Muscle of leg (tissue), 11 donors: ENCODE results near the gene RELCH. TPM values are rescaled to one million over a fixed set of nuclear protein-coding genes. Genes with fewer than 3 reads are reported as not detected.

Source experiments
- DNase-seq: peaks from one replicate; pipeline ENCODE4 v3.0.0; 2013
- H3K27ac ChIP-seq: one replicate; pipeline ENCODE4 v1.5.1; 2013; ENCODE audit warnings: mild to moderate bottlenecking, low read length, control low read depth
- H3K27me3 ChIP-seq: one replicate; pipeline ENCODE4 v1.6.1; 2013; ENCODE audit warnings: low read length; ENCODE audit not compliant: control insufficient read depth, insufficient read depth
- H3K36me3 ChIP-seq: one replicate; pipeline ENCODE4 v1.6.1; 2013; ENCODE audit warnings: low read length; ENCODE audit not compliant: control insufficient read depth, insufficient read depth
- H3K4me1 ChIP-seq: one replicate; pipeline ENCODE4 v1.6.1; 2013; ENCODE audit warnings: low read length; ENCODE audit not compliant: control insufficient read depth, insufficient read depth
- H3K4me3 ChIP-seq: one replicate; pipeline ENCODE4 v1.5.1; 2013; ENCODE audit warnings: low read length, control low read depth
- H3K9me3 ChIP-seq: replicated peaks from 2 replicates; pipeline ENCODE4 v1.6.1; 2013; ENCODE audit warnings: low read depth, low read length; ENCODE audit not compliant: control insufficient read depth
- WGBS: methylation state at CpG from one replicate; pipeline ENCODE4 v1.1.5; 2013; ENCODE audit warnings: missing lambda C conversion rate; ENCODE audit not compliant: insufficient coverage; 5-methylcytosine and 5-hydroxymethylcytosine counted together
- polyA plus RNA-seq, 8 donors: library from polyadenylated mRNA; unstranded; fragments of 120-200 nt; gene quantifications; one replicate each; pipeline versions ENCODE4 v1.2.1 to v1.2.3, GENCODE V29; 2013; ENCODE audit warnings: inconsistent platforms in 1 of 8, low replicate concordance in 1 of 8; ENCODE audit not compliant: insufficient read length in 8 of 8, insufficient read depth in 1 of 8
- total RNA-seq: library from RNA; stranded (reverse); fragments of 120-200 nt; gene quantifications from one replicate; pipeline ENCODE4 v1.2.4, GENCODE V29; 2013

Gene RELCH
- total and polyA plus RNA-seq, 9 donors, result 11.7 to 20.6 (median 14.2) TPM

DNA sequence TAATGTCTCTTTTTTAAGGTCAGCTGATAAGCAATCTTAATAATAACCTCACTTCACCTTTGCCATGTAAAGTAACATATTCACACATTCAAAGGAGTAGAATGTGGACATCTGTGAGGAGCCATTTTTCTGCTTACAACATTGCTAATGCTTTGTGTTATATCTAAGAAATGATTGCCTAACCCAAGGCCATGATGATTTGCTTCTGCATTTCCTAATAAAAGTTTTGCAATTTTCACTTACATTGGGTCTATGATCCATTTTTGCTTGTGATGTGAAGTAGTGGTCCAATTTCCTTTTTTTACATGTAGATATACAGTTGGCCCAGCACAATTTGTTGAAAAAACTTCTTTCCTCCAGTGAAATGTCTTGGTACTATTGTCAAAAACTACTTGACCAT is 22.0 kb downstream of the RELCH start:
- Histone ChIP-seq H3K36me3 (peaks cover 7% of the 10 kb centered on the region), H3K27ac (no peak overlapping the region), H3K27me3 (no peaks in the 10 kb centered on the region), H3K9me3 (no peaks in the 10 kb centered on the region), H3K4me1 (no peaks in the 10 kb centered on the region), H3K4me3 (no peak overlapping the region)
- DNase-seq, result no peak

DNA sequence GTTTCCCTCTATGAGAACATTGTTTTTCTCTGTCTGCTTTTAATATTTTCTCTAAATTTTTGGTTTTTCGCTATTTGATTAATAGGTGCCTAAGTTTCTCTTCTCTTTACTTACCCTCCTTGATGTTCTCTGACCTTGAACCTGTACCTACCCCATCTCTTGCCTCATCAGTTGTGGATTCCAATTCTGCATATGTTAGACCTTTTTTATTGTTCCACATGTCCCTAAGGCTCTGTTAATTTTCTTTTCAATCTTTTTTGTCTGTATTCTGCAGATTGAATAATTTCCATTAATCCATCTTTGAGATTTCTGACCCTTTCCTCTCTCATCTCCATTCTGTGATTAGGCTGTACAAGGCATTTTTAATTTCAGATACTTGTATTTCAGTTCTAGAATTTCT is 23.1 kb downstream of the RELCH start:
- no CpG with 5 or more reads among the region's 1 CpG for WGBS
- Histone ChIP-seq H3K4me3 (no peak overlapping the region), H3K36me3 (peaks cover 13% of the 10 kb centered on the region), H3K27me3 (no peaks in the 10 kb centered on the region), H3K27ac (no peak overlapping the region), H3K4me1 (no peaks in the 10 kb centered on the region), H3K9me3 (no peaks in the 10 kb centered on the region)
- no peak for DNase-seq

DNA sequence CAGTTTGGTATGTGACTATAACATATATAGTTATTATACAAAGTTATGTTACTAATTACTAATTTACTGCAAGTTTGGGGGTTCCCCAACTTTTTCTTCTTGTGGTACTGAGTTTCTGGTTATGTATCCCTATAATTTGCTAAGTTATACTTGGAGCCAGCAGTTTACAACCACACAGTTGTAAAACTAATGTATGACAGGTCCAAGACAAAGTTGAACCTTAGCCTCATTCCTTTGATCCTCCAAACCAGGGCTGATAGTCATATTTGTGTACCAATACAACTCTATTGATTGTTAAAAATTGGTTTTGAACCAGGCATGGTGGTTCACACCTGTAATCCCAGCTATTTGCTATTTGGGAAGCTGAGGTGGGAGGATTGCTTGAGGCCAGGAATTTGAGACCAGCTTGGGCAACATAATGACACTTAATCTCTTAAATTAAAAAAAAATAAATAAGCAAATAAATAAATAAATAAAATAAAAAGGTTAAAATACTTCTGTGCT is 24.3 kb downstream of the RELCH start:
- no peaks in the 10 kb centered on the region for H3K9me3 ChIP-seq
- no peaks in the 10 kb centered on the region for H3K4me1 ChIP-seq
- H3K4me3 ChIP-seq, result no peak overlapping the region
- DNase-seq, result no peak
- H3K27me3 ChIP-seq, result no peaks in the 10 kb centered on the region
- no peak overlapping the region for H3K27ac ChIP-seq
- peaks cover 13% of the 10 kb centered on the region for H3K36me3 ChIP-seq

DNA sequence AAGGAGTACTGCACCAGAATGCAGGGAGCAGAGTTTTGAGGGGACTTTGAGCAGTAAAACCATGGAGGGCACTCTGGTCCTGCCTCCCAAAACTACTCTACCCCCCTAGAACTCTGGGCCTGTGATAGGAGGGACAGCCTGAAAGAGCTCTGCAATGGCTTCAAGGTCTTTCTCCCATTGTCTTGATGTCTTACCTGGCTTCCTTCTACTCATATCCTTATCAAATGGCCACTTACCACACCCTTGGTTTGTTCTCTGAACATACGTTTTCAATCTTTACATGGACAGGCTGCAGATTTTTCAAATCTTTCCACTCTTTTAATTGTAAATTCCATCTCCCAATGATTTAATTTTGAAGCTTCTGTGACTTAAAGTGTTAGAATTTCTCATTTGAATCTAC is 27.7 kb downstream of the RELCH start:
- peaks cover 13% of the 10 kb centered on the region for H3K36me3 ChIP-seq
- H3K27me3 ChIP-seq, result no peaks in the 10 kb centered on the region
- no peak overlapping the region for H3K27ac ChIP-seq
- no peaks in the 10 kb centered on the region for H3K9me3 ChIP-seq
- DNase-seq, result no peak
- no peaks in the 10 kb centered on the region for H3K4me1 ChIP-seq
- 100% methylated on average over 1 of the region's 1 CpG for WGBS
- H3K4me3 ChIP-seq, result no peak overlapping the region

DNA sequence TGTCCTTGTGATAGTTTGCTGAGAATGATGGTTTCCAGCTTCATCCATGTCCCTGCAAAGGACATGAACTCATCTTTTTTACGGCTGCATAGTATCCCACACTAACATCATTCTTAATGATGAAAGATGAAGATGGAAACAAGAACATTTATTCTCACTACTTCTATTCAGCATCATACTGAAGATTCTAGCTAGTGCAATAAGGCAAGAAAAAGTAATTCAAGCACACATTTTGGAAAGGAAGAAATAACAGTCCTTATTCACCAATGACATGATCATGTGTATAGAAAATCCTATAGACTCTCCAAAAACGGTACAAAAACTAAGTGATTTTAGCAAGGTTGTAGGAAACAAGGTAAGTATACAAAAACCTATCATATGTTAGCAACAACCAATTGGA is 37.2 kb downstream of the RELCH start:
- H3K9me3 ChIP-seq, result peaks cover 6% of the 10 kb centered on the region
- no peak overlapping the region for H3K27ac ChIP-seq
- H3K36me3 ChIP-seq, result peaks cover 3% of the 10 kb centered on the region
- H3K4me3 ChIP-seq, result no peak overlapping the region
- no peaks in the 10 kb centered on the region for H3K4me1 ChIP-seq
- no CpG with 5 or more reads among the region's 2 CpGs for WGBS
- H3K27me3 ChIP-seq, result no peaks in the 10 kb centered on the region
- DNase-seq, result no peak

DNA sequence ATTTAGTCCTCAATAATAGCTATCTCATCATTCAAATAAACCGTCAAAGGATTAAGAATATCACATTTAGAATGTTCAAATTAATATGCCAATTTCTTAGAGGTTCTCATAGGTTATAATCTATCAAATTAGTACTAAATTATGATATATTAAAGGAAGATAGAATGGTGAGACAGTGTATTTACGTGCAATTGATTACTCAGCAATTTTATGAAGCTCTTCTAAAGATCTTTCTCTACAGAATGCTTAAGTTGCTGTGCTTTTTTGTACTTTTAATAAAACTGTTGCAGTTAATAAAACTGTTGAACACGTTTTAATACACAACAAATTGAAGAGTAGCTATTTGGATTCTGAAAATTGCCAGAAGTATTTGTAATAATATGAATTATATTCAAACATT is 39.0 kb downstream of the RELCH start:
- no peak overlapping the region for H3K27ac ChIP-seq
- peaks cover 6% of the 10 kb centered on the region for H3K9me3 ChIP-seq
- no peak for DNase-seq
- H3K36me3 ChIP-seq, result peaks cover 4% of the 10 kb centered on the region
- WGBS, result no CpG with 5 or more reads among the region's 3 CpGs
- no peak overlapping the region for H3K4me3 ChIP-seq
- H3K27me3 ChIP-seq, result no peaks in the 10 kb centered on the region
- no peaks in the 10 kb centered on the region for H3K4me1 ChIP-seq

DNA sequence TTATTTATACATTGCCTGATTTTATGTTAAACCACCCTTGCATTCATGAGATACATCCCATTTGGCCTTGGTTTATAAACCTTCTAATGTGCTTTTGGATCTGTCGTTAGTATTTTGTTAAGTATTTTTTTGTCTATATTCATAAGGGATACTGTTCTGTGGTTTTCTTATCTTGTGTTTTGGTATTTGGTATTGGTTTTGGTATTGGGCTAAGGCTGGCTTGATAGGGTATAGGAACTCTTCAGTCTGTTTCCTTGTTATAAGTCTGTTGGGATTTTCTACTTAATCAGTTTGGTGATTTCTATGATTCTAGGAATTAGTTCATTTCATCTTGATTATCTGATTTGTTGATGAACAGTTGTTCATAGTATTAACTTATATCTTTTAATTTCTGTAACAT is 49.2 kb downstream of the RELCH start:
- Histone ChIP-seq H3K36me3 (peaks cover 8% of the 10 kb centered on the region), H3K27me3 (no peaks in the 10 kb centered on the region), H3K4me3 (no peak overlapping the region), H3K9me3 (no peaks in the 10 kb centered on the region), H3K4me1 (no peaks in the 10 kb centered on the region), H3K27ac (no peak overlapping the region)
- no CpG with 5 or more reads among the region's 1 CpG for WGBS
- no peak for DNase-seq

DNA sequence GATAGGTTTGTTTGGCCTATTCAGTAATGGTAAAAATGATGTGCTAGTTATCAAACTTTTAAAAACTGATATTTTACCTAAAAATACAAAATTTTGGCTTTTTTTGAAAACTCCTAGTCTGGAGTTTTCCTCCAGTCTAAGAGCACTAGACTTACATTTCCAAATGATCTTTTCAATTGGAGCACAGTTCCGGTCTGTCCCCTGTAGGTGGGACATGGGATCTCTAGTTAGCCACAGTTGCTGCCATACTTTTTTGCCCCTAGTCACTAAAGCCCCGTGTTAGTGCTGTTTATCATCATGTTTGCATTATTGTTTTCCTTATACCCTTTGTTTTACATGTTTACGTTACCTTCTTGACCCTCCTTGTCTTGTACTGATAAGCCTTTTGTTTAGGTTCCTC is 52.4 kb downstream of the RELCH start:
- no peak overlapping the region for H3K27ac ChIP-seq
- no peaks in the 10 kb centered on the region for H3K4me1 ChIP-seq
- DNase-seq, result no peak
- H3K4me3 ChIP-seq, result no peak overlapping the region
- no peaks in the 10 kb centered on the region for H3K27me3 ChIP-seq
- no CpG with 5 or more reads among the region's 3 CpGs for WGBS
- no peaks in the 10 kb centered on the region for H3K9me3 ChIP-seq
- peaks cover 3% of the 10 kb centered on the region for H3K36me3 ChIP-seq

DNA sequence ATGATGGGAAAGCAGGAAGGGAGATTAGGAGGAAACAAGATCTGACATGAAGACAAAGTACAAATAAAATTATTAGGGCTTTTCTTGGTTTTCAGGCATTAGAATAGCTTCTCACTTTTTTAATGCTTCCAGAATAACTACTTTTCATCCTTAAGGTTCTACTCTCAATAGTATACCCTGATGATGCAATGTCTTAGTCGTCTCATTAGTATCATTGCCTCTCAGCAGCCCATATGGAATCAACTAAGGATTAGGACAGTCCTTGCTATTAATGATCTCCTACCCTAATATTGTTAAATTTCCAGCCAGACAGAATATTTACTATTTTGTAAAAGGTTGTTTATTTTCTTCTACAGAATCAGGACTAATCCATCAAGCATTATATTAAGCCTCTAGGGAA is 55.9 kb downstream of the RELCH start:
- Histone ChIP-seq H3K9me3 (no peaks in the 10 kb centered on the region), H3K4me1 (no peaks in the 10 kb centered on the region), H3K36me3 (peaks cover 10% of the 10 kb centered on the region), H3K4me3 (no peak overlapping the region), H3K27me3 (no peaks in the 10 kb centered on the region), H3K27ac (no peak overlapping the region)
- WGBS, result no CpG with 5 or more reads among the region's 1 CpG
- DNase-seq, result no peak

DNA sequence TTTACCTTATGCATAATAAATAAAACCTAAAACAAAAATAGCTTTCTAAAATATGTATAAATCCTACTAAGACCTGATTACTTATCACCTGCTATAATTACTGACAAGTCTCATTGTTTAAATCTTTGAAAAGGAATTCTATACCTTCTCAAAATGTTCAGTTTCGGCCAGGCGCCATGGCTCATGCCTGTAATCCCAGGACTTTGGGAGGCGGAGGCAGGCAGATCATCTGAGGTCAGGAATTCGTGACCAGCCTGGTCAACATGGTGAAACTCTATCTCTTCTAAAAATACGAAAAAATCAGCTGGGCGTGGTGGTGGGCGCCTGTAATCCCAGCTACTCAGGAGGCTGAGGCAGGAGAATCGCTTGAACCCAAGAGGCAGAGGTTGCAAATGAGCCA is 58.1 kb downstream of the RELCH start:
- DNase-seq, result no peak
- no peaks in the 10 kb centered on the region for H3K9me3 ChIP-seq
- no peaks in the 10 kb centered on the region for H3K27me3 ChIP-seq
- no peak overlapping the region for H3K27ac ChIP-seq
- no peaks in the 10 kb centered on the region for H3K4me1 ChIP-seq
- no peak overlapping the region for H3K4me3 ChIP-seq
- H3K36me3 ChIP-seq, result peaks cover 10% of the 10 kb centered on the region
- WGBS, result 91% methylated on average over 8 of the region's 8 CpGs

DNA sequence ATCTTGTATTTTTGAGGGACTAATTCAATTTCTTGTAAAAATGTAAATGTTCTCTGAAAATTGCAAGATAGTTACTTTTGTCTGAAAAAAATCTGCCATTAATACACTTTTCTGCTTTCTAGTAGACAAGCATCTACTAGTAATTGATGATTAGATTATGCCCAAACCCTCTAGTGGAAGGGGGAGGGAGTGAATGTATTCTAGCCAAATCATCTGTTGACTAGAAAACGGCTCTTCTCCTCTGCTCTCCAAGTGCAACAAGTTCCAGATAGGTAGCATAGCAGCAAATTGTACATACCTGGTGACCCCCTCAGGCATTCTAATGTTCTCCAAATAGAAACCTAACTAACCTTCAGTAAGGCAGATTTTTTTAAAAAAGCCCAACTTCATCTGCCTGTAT is 58.6 kb downstream of the RELCH start:
- Histone ChIP-seq H3K4me3 (no peak overlapping the region), H3K4me1 (no peaks in the 10 kb centered on the region), H3K36me3 (peaks cover 10% of the 10 kb centered on the region), H3K27ac (no peak overlapping the region), H3K27me3 (no peaks in the 10 kb centered on the region), H3K9me3 (no peaks in the 10 kb centered on the region)
- DNase-seq, result no peak
- no CpG with 5 or more reads among the region's 1 CpG for WGBS
